ENCODE results near the gene ADGRB3.
"Not testable (repeated sequence)": the region's sequence is repeated elsewhere in the genome, so short reads cannot be mapped to it uniquely, and the experiment has no call there.

ADGRB3 gene

DNA sequence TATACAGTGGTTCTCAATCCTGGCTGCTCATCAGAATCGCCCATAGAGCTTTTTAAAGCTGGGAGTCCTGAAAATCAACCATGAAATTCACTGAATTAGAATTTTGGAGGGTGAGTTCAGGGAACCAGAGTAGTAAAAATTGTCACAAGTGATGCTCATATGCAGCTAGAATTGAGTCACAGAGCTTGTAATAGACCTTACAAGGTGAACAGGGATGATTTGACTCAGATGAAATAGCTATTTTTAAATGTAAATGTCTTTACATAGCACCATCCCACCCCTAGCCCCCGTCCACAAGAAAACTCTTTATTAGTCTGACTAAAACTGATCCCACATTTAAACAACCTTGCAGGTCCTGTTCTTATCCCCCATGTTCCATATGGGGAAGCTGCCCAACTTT is 630.0 kb downstream of the ADGRB3 start:
- no peak for DNase-seq (ENCODE audit: low spot score)

DNA sequence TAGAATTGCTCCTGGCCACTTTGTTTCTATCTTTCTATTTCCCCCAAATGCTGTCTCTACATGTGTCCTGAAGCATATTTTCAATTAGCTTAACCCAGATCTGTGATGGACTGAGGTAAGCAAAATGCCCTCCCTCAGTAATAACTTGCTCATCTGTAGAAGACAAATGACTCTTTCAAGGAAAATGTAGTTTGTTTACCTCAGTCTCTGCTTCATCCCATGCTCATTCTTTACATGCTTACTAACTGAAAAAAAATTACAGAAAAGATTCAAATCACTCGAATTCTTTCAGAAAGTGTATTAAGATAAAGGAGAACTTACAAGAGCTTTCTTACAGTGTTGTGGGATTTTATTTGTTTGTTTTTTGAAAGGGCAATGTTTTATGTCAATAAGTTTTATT is 630.6 kb downstream of the ADGRB3 start:
- no peak for DNase-seq (ENCODE audit: low spot score)

DNA sequence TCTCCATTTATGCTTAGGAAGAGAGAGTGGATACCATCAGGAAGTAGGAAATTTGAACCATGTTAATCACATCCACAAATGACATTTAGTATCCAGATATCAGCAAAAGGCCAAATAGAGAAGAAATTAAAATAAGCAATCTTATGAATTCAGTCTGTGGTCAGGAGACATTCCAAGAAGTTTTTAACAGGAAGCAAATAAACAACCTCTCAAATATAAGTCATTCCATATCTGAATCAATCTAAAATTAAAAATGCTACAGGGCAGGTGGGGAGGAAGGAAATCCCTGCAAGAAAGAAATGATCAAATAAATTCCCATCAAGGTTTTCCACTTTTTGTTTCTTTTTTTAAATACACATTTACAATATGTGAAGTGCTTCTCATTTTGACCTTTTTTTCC is 641.1 kb downstream of the ADGRB3 start:
- DNase-seq (ENCODE audit: low spot score) = no peak

DNA sequence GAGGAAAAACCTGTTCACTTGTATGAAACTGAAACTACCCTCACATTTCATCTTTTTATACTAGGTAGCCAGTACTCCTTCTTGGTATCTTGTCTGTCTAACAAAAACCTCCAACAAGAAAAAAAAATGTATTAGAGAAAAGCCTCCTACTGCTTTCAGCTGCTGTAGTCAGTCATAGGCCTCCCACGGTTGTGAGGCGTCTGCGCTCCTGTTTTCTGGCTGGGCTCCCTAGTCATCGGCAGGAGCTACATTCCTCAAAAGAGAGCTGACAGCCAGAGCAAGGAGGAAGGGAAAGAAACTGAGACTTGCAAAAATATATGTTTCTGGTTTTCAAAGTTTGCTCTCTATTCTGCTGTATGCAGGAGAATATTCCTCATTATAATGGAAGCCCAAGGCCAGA is 644.7 kb downstream of the ADGRB3 start:
- no peak for DNase-seq (ENCODE audit: low spot score)

DNA sequence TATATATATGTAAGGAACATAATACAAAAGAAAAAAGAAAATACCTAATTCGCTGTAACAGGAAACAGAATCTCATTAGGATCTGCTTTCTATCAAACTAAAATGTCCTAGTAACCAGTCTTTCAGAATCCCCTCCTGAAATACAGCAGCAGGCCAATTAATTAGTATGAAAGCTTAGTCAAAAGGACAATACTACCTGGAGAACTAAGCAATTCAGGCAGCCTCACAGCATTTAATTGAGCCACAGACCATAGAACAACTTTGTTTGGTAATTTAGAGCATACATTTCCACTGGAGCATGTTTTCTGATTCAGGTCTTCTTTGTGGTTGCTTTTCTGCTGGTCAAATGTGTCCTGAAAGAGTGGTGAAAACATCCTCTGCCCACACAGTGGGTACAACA is 645.8 kb downstream of the ADGRB3 start:
- no peak for DNase-seq (ENCODE audit: low spot score)

DNA sequence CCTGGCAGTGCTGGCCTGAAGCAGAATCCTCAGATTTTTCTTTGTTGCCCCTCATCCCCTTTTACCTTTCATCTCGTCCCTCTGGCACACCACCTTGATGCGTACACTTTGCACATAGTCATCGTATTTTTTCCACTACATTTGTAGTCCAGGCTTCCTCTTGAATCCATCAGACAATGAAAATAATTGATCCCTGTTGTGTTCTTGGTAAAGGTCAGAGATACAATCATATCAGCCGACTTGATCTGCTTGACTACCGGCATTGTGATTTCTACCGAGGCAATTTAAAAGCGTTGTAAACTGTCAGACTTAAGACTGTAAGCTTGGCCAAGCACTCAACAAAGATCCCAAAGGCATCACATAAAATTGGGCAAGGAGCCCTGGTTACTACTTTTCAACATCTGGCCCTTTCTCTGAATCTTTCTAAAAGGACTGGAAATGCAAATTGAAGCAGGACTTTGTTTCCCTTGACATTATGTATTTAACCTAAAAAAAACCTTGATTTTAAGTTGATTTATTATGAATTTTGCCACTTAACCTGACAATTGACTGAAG is 649.2 kb downstream of the ADGRB3 start:
- DNase-seq (ENCODE audit: low spot score) = no peak

DNA sequence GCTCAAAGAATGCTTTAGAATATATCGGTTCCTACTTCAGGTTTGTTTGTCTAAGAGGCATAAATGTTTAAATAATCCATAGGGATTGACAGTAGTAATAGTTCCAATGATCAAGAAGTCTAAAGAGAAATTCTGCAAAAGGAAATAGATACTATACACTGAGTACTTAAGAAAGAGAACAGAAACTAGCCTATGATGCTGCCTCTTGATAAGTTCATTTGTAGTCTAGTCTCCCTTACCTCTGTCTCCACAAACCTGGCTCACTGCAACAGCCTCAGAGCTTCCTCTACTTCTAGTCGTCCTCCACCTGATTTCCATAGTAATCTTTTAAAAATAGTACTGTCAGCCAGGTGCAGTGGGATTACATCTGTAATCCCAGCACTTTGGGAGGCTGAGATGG is 650.0 kb downstream of the ADGRB3 start:
- no peak for DNase-seq (ENCODE audit: low spot score)

DNA sequence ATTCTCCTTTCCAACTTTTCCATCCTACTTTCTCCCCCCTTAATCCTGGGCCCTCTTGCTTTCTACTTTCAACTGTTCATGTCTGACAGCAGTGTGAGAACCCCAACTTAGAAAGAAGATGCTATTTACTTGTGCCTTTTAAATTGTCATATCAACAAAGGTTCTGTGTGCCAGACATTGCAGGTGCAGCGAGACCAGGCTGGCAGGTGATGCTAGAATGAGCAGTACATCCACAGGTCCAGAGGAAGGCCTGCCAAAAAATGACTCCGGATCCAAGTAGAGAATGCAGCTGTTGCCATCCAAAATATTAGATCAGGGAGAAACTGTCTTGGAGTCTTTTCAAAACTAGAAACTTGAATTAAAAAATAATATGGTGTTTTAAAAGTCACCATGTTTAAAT is 651.2 kb downstream of the ADGRB3 start:
- no peak for DNase-seq (ENCODE audit: low spot score)

DNA sequence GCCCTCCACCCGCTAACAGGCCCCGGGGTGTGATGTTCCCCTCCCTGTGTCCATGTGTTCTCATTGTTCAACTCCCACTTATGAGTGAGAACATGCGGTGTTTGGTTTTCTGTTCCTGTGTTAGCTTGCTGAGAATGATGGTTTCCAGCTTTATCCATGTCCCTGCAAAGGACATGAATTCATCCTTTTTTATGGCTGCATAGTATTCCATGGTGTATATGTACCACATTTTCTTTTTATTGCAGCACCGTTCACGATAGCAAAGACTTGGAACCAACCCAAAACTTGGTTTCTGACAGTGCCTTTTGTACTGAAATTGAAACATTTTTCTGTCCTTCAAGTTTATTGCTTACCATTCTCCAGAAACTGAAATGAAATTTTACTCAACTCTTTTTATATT is 653.1 kb downstream of the ADGRB3 start:
- not testable (repeated sequence) for DNase-seq (ENCODE audit: low spot score)

DNA sequence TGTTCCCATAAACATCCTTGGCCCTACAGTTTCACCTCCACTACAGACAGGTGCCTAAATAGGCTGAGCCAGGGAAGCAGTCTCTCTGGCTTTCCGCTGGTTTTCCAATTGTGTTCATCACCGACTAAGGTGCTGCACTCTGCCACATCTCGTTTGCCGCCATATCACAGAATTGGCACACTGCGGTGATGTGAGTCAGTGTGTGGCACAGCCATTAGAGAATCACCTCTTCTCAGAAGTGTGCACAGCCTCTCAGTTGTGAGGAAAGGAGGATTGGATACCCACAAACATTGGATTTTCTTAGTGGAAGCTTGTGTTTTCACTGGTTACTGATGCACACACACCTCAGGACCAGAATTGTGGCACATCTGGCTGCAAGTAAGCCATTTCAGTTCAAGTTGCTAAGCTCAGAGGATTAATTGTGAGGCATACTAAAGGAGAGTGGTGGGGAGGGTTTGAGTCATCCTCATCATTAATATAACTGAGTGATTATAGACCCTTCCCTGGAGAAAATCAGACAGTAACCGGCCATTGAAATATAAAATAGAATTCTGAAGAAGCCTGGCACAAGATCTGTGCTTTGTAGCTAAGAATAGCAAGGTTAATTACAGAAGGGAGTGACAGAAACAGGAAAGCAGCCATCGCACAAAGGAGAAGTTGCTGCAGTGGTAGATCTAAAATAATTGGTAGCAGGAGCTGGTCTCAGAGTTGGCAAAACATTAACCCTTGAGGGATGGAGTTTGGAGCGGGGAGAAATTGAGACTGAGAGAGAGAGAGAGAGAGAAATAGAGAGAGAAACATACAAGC is 654.8 kb downstream of the ADGRB3 start:
- DNase-seq (ENCODE audit: low spot score) = no peak

DNA sequence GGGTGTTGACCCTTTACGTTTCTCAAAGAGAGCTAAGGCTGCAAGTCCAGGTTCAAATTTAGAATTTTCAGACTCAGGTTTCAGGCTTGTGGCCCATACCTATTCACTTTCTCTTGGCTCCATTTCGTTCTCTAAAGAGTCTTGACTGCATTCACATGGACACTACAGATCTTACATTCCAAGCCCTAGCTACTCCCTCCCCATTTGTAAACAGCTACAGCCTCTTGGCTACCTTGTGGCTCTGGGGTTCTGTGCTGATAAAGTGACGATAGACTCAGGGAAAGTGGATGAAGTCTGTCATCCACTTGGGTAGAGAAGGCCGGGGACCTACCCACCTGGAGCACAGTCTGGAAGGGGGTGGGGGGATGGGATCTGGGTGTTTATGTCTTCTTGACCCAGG is 658.4 kb downstream of the ADGRB3 start:
- DNase-seq (ENCODE audit: low spot score) = no peak

DNA sequence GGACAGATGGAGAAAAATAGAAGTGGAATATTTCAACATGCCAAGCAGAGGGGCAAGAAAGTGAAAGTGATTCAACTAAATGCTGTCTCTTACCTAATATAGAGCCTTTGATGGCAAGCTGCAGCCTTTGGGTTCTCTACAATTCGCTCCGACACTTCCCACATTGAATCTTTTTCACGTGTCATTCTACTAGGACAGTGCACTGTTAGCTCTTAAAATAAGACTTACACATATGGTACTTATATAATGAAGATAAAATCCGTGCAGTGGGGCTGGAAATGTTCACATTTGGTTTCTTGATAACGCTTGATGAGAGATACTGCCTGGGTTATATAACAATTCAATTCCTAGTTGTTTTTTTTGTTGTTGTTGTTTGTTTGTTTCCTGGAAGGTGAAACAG is 659.3 kb downstream of the ADGRB3 start:
- DNase-seq (ENCODE audit: low spot score) = no peak

DNA sequence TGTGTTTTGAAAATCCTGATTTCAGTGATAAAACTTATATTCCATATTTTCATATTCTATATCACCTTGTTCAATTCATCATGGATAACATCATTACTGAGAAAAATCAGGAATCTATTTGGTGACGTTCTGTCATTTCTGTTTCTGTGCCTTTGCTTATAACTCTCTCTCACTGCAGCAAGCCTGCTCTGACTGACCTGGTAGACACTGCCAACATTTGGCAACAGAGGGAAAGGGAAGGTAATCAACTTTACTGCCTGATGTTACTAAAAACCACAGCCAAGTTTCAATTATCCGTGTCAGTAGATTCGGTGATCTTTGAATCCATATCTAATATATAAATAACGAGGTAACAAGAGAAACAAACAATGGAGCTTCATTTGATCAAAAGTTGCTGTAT is 659.8 kb downstream of the ADGRB3 start:
- DNase-seq (ENCODE audit: low spot score) = no peak

DNA sequence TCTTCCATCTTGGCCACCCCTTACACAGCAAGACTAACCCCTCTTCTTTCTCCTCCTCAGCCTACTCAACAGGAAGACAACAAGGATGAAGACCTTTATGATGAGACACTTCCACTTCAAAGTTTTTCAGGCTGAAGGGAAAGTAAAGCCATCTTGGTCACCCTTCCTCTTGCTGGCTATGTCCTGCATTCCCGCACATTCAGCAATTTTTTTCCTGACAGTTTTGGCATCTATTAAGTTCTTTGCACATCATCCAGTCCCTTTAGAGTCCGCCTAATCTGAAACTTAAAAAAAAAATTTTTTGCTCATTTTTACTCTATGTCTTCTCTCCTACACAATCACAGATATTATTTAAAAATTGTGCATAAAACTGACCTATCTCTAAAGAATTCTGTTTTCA is 668.3 kb downstream of the ADGRB3 start:
- DNase-seq (ENCODE audit: low spot score) = no peak

DNA sequence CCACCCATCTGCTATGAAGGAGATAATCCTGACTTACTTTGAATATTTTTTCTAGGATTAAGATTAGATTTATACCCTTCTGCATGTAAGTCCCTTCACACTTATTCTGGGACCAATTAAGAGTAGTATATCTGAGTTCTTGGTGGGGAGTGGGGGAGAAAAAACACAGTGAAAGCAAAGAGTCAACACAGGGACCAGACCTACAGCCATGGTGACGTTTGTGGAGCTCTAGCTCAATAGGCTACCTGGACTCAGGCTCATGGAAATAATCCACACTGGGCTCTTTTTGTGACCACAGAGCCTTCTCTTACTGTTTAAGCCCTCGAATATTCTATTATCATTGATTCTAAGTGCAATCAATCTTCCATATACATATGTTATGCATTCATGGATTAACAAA is 670.4 kb downstream of the ADGRB3 start:
- no peak for DNase-seq (ENCODE audit: low spot score)

DNA sequence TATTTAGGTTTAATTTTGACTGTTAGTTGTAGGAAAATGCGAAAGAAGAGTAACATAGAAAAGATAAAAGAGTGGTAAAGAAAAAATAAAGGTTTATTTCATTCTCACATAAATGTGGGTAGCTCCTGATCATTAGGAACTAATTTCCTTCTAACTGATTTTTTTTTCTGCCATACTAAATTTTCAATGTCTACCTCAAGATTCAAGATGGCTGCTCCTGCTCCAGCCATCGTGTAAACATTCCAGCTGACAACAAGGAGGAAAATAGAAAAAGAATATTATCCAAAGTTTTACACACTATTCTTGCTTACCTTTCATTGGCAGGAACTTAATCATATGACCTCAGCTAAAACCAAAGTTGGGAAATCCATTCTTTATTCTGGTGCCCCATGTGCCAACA is 673.5 kb downstream of the ADGRB3 start:
- no peak for DNase-seq (ENCODE audit: low spot score)

DNA sequence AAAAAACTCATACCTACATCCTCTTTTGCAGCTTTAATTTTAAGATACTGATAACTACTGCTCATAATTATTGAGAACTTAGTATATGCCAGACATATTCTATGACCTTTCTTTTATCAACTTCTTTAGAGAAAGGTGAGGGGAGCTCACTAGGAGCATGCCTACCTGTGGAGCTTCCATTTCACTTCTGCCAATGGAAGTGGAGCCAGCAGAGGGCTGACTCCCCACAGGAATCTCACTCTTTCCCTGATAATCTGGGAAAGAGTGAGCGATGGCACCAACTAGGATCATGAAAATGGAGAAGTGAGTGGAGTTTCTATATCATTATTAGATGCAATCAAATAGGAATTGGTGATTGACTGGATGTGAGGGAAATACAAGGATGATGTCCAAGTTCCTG is 676.8 kb downstream of the ADGRB3 start:
- DNase-seq (ENCODE audit: low spot score) = no peak

DNA sequence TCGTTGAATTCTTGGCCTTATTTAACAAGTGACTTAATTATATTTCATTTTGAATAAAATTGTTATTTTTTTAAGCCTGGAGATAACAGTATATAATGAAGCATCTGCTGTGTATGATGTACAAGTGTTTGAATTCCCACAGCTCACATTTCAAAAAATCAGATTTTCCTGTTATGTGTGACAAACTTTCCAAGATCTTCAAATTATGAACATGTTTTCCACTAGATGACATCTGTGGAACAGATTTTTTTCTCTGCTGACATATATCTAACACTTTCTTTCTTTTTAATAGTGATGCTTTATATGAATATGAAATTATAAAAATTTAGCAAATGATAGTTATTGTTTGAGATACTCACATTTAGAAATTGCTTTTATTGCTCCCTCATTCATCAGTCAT is 678.9 kb downstream of the ADGRB3 start:
- no peak for DNase-seq (ENCODE audit: low spot score)

DNA sequence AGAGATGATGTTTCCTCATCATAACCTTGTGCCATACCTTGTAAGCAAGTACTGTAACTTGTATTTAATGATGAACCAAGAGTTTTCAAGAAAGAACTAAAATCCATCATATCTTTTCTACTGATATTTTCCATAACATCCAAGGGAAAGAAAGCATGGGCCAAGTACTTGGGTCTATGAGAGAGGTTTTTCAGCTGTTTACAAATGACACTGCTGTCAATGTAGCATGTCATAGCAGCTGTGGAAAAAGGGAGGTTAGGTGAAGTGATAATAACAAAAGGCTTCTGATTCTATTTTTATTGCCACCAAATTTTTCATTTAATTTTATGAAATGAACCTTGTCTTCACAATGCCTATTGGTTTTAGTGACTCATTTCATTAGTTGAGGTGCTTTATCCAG is 679.4 kb downstream of the ADGRB3 start:
- DNase-seq (ENCODE audit: low spot score) = no peak

DNA sequence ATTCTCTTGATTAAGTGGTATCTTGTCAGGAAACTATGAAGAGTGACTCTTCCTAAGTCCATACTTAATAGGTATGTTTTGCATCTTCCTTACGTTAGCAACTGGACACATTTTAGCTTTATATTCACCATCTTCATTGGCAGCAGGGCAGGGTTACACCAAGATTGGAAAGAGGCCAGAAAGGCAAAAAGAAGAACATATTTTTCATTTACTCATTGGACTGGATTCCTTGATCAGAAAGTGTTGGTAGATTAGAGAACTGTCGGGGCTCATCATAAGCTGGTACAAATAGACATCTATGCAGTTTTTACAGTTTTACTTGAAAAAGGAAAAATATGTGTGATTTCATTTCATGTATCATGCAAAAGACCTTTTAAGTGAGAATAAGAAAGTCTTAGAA is 696.8 kb downstream of the ADGRB3 start:
- DNase-seq (ENCODE audit: low spot score) = no peak

DNA sequence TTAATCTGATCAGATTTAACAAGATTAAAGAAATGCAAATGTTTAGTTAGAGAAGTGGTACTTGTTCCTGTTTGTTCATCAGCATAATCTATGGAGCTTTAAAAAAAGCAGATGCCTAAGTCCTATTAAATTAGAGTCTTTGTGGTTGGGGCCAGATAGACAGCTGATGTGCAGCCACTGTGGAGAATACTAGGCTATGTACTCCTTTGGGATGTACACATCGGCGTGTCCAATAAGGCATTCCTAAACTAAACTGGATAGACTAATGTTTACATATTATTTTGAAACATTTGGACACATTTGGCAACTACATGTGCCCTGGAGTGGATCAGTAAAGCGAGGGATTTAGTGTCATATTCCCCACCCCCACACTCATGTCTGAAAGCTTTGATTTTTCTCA is 702.2 kb downstream of the ADGRB3 start:
- DNase-seq (ENCODE audit: low spot score) = no peak

DNA sequence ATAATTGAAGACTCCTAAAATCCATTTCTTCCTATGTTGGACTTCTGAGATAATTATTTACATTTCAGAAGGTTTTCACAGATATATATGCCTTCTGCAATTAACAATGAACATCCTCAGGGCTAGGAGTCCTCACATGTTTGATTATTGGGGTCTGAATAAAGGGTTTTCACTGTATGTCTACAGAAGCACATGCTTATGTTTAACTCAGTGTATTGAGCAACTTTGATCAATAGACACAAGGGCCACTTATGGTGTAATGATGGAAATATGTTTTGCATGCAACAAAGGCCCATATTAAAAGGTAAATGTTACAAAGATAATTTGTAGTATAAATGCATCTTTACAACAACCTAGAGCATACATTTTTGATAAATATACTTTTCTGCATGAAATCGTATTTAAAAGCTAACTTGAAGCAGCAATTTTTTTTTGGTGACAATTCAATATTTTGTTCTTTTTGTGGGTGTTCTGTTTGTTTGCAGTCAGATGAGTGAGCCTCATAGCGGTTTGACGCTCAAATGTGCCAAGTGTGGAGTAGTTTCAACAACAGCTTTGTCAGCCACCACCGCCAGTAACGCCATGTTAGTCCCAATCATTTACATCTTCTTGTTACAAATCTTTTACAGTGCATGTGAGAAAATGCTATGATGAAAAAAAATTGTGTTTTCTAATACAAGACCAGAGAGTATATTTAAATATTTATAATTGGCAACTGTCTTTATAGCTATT is 703.5 kb downstream of the ADGRB3 start:
- DNase-seq (ENCODE audit: low spot score) = no peak

DNA sequence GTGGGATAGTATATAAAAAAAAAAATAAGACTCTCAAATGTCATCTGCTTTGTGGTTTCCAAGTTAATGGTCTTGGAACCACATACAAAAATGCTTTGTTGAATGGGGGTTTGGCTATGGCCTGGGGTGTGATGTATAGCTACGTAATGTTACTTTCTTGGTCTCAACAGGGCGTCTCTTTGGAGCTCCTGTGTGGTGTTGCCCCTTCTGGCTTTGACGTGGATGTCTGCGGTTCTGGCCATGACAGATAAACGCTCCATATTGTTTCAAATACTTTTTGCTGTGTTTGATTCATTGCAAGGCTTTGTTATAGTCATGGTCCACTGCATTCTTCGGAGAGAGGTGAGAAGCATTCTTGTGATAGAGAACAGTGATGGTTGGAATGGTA is 704.1 kb downstream of the ADGRB3 start:
- no peak for DNase-seq (ENCODE audit: low spot score)

DNA sequence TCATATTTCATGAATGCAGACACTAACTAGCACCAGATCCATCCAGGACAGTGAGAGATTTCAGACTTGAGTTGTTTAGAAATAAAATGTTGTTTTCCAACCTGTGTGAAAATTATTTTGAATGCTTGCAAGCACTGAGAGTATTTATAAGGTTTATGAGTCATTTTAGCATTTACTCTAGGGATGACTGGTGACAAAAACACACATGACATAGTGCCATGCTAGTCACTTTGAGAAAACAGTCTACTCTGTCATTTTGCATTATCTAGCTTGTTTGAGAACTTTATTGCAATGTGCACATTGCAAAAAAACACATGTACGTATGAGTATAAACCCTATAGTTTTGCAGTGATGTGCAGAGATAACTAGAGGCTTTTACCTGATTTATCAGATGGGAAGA is 705.1 kb downstream of the ADGRB3 start:
- DNase-seq (ENCODE audit: low spot score) = no peak

Measured in SW480 (cell line).